Smooth muscle cell (in vitro differentiated cells): ENCODE data around the gene DCAF11. TPM values are rescaled to one million over a fixed set of nuclear protein-coding genes. Genes with fewer than 3 reads are reported as not detected.

Experiments used
- DNase-seq: peaks from one replicate; lab custom pipeline; 2025; ENCODE audit not compliant: unreplicated experiment; lab: John Stamatoyannopoulos, UW
- H2AFZ ChIP-seq: fragments of 200-600 bp; sonication (generic); 2 replicates; pipeline ENCODE4 v1.6.0; 2016; ENCODE audit warnings: antibody characterized with exemption, low read depth, mild to moderate bottlenecking
- H3F3A ChIP-seq: fragments of 200-600 bp; sonication (generic); 2 replicates; pipeline ENCODE4 v1.6.0; 2017; ENCODE audit warnings: antibody characterized with exemption, low read depth
- H3K27ac ChIP-seq: fragments of 200-600 bp; sonication (generic); 2 replicates; pipeline ENCODE4 v1.5.1; 2016; ENCODE audit warnings: low read depth, mild to moderate bottlenecking
- H3K27me3 ChIP-seq: fragments of 200-600 bp; sonication (generic); 2 replicates; pipeline ENCODE4 v1.6.1; 2016; ENCODE audit warnings: low read depth, mild to moderate bottlenecking
- H3K36me3 ChIP-seq: fragments of 200-600 bp; sonication (generic); 2 replicates; pipeline ENCODE4 v1.5.1; 2016; ENCODE audit warnings: low read depth
- H3K4me1 ChIP-seq: fragments of 200-600 bp; sonication (generic); 2 replicates; pipeline ENCODE4 v1.5.1; 2016; ENCODE audit warnings: low read depth
- H3K4me2 ChIP-seq: fragments of 200-600 bp; sonication (generic); 2 replicates; pipeline ENCODE4 v1.6.0; 2016; ENCODE audit warnings: mild to moderate bottlenecking
- H3K4me3 ChIP-seq: fragments of 200-600 bp; sonication (generic); 2 replicates; pipeline ENCODE4 v1.5.1; 2016; ENCODE audit warnings: mild to moderate bottlenecking
- H3K79me2 ChIP-seq: fragments of 200-600 bp; sonication (generic); 2 replicates; pipeline ENCODE4 v1.6.0; 2016; ENCODE audit warnings: low read depth, mild to moderate bottlenecking
- H3K9ac ChIP-seq: fragments of 200-600 bp; sonication (generic); 2 replicates; pipeline ENCODE4 v1.6.0; 2016; ENCODE audit warnings: low read depth
- H3K9me3 ChIP-seq: fragments of 200-600 bp; sonication (generic); replicated peaks from 2 replicates; pipeline ENCODE4 v1.5.1; 2016; ENCODE audit warnings: low read depth
- H4K20me1 ChIP-seq: fragments of 200-600 bp; sonication (generic); 2 replicates; pipeline ENCODE4 v1.6.0; 2016; ENCODE audit warnings: low read depth
- WGBS: methylation state at CpG from one replicate; pipeline ENCODE4 v1.1.7; 2016; ENCODE audit warnings: low lambda C conversion rate; 5-methylcytosine and 5-hydroxymethylcytosine counted together
- polyA plus RNA-seq: library from polyadenylated mRNA; unstranded; fragments of >200 nt; fragmentation: Nextera tagmentation; extraction: Ambion mirVana; gene quantifications from 2 replicates; pipeline ENCODE4 v1.2.1, GENCODE V29; 2016
- total RNA-seq: library from RNA; depleted of rRNA; stranded (reverse); fragments of >200 nt; gene quantifications from 2 replicates; pipeline ENCODE4 v1.2.3, GENCODE V29; 2014
- TF ChIP-seq, protein P1 (sequence below): fragments of 200-600 bp; sonication (generic); IDR thresholded peaks from 2 replicates; pipeline ENCODE4 v1.5.1; 2017; ENCODE audit warnings: borderline replicate concordance, mild to moderate bottlenecking, antibody characterized with exemption; ENCODE audit not compliant: insufficient read depth, poor library complexity, severe bottlenecking

Gene DCAF11
- total and polyA plus RNA-seq, 2 experiments from 2014 or later: 39.3 to 43.6 TPM

DNA sequence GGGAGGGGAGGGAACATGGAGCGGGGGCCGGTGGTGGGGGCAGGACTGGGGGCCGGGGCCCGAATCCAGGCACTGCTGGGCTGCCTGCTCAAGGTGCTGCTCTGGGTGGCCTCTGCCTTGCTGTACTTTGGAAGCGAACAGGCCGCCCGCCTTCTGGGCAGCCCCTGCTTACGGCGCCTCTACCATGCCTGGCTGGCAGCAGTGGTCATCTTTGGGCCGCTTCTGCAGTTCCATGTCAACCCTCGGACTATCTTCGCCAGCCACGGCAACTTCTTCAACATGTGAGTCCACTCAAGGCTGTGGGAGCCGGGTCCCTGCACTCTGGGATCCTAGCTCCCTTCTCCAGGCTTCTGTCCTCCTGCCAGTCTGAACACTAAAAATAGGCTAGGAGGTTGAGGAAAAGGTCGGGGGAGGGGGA, 17.0 kb downstream of the DCAF11 start:
- Histone ChIP-seq H2AFZ (no peak overlapping the region), H3K4me1 (peaks cover 5% of the 10 kb centered on the region), H3K9ac (no peak overlapping the region), H3K9me3 (no peaks in the 10 kb centered on the region), H4K20me1 (no peaks in the 10 kb centered on the region), H3F3A (no peaks in the 10 kb centered on the region), H3K27ac (no peak overlapping the region), H3K4me2 (no peak overlapping the region), H3K36me3 (no peaks in the 10 kb centered on the region), H3K4me3 (no peak overlapping the region), H3K27me3 (no peaks in the 10 kb centered on the region), H3K79me2 (no peaks in the 10 kb centered on the region)
- DNase-seq: no peak
- TF ChIP-seq, protein P1, sequence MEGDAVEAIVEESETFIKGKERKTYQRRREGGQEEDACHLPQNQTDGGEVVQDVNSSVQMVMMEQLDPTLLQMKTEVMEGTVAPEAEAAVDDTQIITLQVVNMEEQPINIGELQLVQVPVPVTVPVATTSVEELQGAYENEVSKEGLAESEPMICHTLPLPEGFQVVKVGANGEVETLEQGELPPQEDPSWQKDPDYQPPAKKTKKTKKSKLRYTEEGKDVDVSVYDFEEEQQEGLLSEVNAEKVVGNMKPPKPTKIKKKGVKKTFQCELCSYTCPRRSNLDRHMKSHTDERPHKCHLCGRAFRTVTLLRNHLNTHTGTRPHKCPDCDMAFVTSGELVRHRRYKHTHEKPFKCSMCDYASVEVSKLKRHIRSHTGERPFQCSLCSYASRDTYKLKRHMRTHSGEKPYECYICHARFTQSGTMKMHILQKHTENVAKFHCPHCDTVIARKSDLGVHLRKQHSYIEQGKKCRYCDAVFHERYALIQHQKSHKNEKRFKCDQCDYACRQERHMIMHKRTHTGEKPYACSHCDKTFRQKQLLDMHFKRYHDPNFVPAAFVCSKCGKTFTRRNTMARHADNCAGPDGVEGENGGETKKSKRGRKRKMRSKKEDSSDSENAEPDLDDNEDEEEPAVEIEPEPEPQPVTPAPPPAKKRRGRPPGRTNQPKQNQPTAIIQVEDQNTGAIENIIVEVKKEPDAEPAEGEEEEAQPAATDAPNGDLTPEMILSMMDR: no peak
- 84% methylated on average over 7 of the region's 15 CpGs for WGBS

DNA sequence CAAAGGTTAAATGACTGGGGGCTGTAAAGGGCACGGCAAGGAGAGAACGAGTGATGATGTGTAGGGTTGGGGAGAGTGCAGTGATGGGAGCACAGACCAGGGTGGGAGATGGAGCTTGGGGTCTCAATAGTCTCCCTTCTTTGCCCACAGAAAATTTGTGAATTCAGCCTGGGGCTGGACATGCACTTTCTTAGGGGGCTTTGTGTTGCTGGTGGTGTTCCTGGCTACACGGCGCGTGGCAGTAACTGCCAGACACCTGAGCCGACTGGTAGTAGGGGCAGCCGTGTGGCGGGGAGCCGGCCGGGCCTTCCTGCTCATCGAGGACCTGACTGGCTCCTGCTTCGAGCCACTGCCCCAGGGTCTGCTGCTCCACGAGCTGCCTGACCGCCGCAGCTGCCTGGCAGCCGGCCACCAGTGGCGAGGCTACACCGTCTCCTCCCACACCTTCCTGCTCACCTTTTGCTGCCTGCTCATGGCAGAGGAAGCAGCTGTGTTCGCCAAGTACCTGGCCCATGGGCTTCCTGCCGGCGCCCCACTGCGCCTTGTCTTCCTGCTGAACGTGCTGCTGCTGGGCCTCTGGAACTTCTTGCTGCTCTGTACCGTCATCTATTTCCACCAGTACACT, 17.6 kb downstream of the DCAF11 start:
- Histone ChIP-seq H3K79me2 (no peaks in the 10 kb centered on the region), H4K20me1 (no peaks in the 10 kb centered on the region), H3F3A (no peaks in the 10 kb centered on the region), H3K27me3 (no peaks in the 10 kb centered on the region), H3K9ac (no peak overlapping the region), H3K36me3 (no peaks in the 10 kb centered on the region), H3K27ac (no peak overlapping the region), H3K4me2 (no peak overlapping the region), H3K9me3 (no peaks in the 10 kb centered on the region), H2AFZ (no peak overlapping the region), H3K4me3 (no peak overlapping the region), H3K4me1 (peaks cover 10% of the 10 kb centered on the region)
- TF ChIP-seq, protein P1: no peak
- no peak for DNase-seq
- 88% methylated on average over 23 of the region's 24 CpGs for WGBS

DNA sequence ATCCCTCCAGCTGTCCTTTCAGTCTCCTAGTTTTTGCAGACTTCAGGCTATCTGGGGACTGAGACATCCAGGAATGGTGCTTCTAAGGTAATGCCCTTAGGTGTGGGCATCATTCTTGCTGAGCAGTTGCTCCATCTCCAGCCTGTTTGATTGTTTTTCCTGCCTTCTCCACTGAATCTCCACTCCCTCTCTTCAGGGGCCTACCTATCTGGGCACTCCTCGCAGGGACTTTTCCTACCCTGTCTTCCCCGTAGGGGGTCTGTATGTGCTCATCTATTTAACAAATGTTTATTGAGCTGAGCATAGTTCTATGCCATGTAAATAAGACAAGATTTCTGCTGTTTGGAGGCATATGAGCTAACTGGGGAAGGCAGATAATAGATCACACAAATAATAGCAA, 18.4 kb downstream of the DCAF11 start:
- Histone ChIP-seq H3K4me2 (no peak overlapping the region), H3K9ac (no peak overlapping the region), H3K27me3 (no peaks in the 10 kb centered on the region), H3K4me3 (no peak overlapping the region), H3K9me3 (no peaks in the 10 kb centered on the region), H3K27ac (no peak overlapping the region), H3K4me1 (peaks cover 10% of the 10 kb centered on the region), H4K20me1 (no peaks in the 10 kb centered on the region), H3K79me2 (no peaks in the 10 kb centered on the region), H3K36me3 (no peaks in the 10 kb centered on the region), H3F3A (no peaks in the 10 kb centered on the region), H2AFZ (no peak overlapping the region)
- 92% methylated on average over 2 of the region's 2 CpGs for WGBS
- DNase-seq: no peak
- TF ChIP-seq, protein P1: no peak

DNA sequence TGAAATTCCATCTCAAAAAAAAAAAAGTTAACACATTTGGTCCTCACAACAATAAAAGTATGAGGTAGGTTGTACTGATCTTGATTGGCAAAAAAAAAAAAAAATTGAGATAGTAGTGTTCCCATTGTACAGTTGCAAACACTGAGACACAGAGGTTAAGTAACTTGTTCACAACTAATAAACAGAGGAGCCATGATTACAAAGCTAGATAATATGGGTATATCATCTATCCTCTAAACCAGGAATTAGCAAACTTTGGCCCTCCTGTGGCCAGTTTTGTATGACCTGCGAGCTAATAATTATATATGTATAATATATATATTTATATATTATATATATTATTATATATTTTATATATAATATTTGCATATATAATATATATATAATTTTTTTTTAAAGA, 19.2 kb downstream of the DCAF11 start:
- Histone ChIP-seq H3K36me3 (no peaks in the 10 kb centered on the region), H4K20me1 (no peaks in the 10 kb centered on the region), H3K4me1 (peaks cover 10% of the 10 kb centered on the region), H3K27ac (no peak overlapping the region), H2AFZ (no peak overlapping the region), H3K9me3 (no peaks in the 10 kb centered on the region), H3K79me2 (no peaks in the 10 kb centered on the region), H3F3A (no peaks in the 10 kb centered on the region), H3K27me3 (no peaks in the 10 kb centered on the region), H3K4me3 (no peak overlapping the region), H3K4me2 (no peak overlapping the region), H3K9ac (no peak overlapping the region)
- WGBS: 94% methylated on average over 1 of the region's 1 CpG
- no peak for DNase-seq
- TF ChIP-seq, protein P1: no peak
